Embryonic facial prominence (tissue), 1 donor: ENCODE measurements around the gene HPSE.
"Not testable (repeated sequence)": the region's sequence is repeated elsewhere in the genome, so short reads cannot be mapped to it uniquely, and the experiment has no call there.

ENCODE experiments used
- DNase-seq: peaks from one replicate; pipeline ENCODE4 v3.0.0-alpha.2; 2016; ENCODE audit errors: extremely low spot score

Gene HPSE

DNA sequence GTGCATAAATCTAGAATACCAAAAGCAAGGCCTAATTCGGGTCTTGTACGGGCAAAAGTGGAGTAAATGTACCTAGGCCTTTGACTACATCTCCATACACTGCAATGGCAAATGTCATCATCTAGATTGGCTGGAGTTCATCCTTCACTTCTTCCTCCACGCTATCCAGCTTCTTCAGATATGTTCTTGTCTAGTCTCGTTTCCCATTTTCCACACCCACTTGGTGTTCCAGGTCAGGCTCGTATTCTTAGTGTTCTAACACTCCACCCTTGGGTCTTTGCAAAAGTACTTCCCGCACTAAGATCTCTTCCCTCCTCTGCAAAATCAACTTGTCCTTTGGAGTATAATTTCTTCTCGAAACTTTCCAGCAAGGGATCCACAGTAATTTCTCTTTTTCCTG lies 51.5 kb downstream of the HPSE start:
- DNase-seq = no peak

DNA sequence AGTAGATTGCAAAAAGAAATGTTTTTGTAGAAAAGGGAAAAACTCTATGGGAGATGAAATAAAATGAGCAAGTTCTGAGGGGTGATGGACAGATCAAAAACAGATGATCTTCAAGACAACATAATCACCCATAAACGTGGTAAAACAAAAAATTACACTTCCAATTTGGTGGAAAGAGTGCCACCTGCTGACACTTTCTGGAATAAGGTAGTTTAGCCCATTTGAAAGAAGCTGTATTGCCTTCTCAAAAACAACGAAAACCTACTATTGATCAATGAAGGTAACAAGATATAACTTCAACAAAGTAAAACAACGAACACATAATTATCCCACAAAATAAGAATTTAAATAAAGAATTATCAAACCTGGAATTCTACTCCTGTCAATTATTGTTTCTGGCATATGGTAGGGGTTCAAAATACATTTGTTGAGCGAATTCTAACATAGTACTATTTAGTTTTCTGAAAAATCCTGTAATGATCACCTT lies 52.6 kb downstream of the HPSE start:
- no peak for DNase-seq

DNA sequence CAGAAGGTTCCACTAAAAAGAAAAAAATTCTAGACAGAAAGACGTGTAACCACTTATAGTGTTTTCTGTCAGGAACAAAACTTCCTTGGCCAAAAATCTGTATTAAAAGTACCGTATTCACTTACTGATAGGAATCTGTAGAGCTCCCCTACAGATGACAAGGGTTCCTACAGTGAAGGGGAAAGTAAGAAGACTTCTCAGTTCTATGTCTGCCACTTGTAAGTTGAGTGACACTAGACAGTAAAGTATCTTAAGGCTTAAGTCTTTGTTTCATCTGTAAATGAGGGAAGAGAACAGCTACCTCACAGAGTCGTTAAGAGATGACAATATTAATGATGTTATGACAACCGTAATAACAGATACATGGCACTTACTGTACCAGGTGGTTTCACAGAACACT lies 53.3 kb downstream of the HPSE start:
- no peak for DNase-seq

DNA sequence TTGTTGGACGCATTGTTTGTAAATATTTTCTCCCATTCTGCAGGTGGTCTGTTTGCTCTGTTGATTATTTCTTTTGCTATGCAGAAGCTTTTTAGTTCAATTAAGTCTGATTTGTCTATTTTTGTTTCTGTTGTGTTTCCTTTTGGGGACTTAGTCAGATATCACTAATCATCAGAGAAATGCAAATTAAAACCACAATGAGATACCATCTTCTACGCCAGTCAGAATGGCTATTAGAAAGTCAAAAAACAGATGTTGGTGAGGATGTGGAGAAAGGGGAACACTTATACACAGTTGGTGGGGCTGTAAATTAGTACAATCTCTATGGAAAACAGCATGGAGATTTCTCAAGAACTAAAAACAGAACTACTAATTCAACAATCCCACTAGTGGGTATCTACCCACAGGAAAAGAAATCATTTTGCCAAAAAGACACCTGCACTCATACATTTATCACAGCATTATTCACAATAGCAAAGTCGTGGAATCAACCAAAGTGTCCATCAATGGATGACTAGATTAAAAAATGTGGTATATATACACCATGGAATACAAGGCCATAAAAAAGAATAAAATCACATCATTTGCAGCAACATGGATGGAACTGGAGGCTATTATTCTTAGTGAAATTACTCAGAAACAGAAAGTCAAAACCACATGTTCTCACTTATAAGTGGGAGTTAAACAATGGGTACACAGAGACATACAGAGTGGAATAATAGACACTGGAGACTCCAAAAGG lies 58.2 kb downstream of the HPSE start:
- DNase-seq = no peak

DNA sequence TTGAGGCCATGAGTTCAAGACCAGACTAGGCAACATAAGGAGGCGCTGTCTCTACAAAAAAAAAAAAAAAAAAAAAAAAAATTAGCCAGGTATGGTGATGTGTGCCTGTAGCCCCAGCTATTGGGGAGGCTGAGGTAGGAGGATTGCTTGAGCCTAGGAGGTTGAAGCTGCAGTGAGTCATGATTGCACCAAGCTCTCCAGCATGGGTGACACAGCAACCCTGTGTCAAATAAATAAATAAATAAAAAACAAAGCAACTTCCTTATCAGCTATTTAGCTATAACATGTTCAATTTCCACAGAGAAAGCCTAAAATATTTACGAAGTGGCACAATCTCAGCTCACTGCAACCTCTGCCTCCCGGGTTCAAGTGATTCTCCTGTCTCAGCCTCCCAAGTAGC lies 60.7 kb downstream of the HPSE start:
- not testable (repeated sequence) for DNase-seq

DNA sequence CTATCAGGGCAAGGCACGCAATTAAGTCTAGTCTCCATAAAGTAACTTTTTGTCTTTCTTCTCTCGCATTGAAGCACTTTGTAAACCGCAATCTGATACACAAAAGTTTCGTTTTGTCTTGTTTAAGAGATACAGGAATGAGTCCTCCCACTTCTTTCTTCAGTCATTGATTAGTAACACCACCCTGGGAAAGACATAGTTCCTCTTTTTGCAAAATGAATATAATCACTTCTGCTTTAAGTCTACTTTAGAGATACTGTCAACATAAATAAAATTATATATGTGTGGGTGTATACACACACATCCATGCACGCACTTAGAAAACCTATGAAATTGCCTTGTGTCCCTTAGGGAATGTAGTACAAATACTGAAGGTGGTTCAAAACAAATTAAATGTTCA lies 61.7 kb downstream of the HPSE start:
- no peak for DNase-seq

DNA sequence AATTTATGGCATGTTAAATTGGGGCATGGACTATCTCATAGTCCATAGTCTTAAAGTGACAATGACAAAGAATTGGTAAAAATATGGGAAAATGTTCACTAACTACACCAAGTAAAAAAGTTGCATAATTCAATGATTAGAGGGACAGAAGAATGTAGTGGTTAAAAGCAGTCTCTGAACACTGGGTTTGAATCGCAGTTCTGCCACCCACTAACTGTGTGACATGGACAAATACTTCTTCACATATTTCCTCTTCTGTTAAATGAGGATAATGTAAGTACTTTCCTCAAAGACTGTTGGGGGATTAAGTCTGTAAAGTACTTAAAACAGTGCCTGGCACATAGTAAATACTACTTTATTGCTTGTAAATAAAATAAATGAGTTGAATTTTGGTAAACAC lies 65.4 kb downstream of the HPSE start:
- no peak for DNase-seq

DNA sequence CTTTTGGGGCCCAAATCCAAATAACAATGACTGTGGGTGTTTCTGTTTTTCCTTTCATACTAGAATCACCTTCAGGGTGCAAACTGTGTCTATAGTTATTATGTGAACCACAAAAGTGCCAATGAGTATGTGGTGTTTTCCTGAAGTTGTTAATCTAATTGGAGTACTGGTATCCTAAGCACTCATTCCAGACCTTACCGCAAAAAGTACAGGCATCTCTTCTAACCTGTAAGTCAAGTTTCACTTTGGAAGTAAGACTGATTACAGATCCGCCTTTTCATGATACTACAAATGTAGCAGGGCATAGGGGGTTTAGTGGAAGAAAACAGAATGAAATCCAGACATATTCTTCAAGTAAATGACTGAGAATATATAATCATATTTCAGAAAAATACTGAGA lies 66.2 kb downstream of the HPSE start:
- no peak for DNase-seq

DNA sequence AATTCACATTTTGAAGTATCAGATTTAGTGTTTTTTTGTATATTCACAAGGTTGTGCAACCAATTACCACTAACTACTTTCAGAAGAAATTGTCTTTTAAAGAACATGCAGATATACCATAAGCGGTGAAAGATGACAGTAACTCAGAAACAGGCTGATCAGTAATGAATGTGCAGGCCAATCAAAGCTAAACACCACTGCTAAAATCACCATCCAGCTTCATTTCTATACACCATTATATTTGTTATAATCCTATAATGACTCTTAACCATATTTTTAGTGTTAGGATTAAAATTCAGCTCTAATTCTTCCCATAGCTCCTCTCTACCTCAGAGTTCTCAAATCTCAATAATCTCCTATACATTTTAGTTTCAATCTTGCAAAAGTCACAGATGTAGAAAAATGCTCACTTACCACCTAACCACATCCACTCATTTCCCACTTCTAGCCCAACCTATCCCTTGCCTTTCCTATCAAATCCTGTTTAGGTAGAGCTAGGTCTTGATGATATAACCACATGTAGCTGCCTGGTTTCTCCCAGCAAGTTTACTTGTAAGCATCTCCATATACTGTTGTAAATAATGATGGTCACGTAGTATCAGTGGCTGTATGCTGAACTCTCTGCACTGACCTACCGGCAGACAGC lies 66.7 kb downstream of the HPSE start:
- no peak for DNase-seq

DNA sequence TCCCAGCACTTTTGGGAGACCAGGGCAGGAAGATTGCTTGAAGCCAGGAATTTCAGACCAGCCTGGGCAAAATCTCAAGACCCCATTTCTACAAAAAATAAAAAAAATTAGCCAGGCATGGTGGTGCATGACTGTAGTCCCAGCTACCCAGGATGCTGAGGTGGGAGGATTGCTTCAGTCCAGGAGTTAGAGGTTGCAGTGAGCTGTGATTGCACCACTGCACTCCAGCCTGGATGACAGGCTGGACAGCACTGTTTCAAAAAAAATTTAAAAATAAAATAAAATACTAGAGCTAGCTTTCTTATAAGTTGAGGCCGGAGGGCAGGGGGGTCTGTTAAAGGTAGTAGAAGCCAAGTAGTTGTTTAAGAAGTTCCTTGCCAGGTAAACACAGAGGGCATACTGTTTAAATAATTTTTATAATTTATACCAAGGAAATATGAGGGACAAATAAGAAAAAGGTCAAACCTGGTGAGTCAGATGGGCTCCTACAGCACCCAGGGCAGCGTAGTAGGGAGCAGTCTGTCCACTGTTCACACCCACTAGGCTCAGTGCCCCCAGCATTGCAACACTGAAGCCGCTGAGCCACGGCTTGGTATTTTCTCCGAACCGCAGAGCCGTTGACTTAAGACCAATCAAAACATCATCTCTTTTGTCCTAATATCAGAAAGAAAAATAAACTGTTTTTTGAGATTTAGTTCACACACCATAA lies 67.4 kb downstream of the HPSE start:
- DNase-seq = no peak

DNA sequence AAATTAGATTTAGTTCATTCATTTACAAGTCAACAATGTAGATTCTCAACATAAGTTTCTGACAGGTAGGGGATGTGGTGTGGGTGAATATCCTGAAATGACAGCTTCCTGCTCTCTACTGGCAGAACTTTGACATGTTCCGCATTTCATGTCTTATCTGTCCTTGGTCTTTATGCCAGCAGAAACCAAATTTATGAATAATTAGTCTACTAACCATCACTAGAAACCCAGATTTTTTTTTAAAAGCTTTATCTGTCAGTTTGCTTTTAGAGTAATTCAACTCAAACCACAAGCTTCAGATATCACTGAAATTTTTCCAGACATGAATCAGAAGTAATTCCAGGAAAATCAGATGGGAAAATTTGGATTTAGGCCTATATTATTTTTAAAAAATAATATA lies 68.0 kb downstream of the HPSE start:
- DNase-seq = no peak

DNA sequence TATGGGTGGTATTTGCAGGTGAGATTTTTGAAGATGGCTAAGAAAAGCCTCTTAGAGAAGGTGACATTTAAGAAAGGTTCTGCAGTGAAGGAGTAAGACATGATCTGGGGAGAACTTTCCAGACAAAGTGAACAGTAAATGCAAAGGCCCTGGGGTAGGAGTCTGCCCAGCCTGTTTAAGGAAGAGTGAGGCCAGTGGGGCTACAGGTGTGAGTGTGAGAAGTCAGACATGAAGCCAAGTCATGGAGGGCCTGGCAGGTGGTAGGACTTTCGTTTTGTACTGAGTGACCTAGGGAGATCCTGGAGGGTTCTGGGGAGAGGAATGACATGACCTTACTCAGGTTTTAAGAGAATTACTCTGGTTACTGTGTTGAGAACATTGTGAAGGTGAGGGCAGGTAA lies 71.5 kb downstream of the HPSE start:
- DNase-seq = no peak

DNA sequence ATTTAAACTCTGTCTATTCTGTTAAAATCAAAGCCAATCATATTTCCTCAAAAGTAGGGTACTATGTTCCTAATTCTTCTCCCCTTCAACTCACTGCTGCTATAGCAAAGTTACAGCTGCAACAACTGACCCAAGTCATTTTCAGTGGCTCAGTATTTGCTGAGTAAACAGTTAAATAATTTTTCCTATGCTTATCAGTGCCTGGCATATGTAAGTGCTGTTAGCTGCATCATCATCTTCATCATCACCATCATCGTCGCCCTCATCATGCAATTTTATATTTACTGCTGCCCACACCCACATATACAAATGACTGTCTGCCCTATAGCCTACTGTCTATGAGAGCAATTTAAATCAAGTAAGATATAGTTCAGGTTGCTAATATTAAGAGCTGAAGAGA lies 72.0 kb downstream of the HPSE start:
- no peak for DNase-seq

DNA sequence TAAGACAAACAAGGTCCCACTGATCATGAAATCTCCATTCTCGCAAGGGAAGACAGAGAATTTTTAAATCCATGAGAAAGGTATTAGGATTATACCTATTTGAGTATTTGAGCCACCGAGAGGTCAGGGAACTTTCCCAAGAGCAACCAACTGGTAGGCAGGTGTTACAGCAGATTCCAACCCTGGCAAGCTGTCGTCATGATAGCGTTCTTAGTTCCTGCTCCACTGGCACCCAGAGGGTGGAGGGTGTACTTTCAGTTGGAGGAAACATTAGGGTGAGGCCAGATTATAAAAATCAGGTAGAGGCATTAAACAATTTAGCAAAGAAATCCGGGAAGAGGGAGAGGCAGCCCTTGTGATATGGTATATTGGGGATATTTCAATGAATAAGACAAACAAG lies 73.3 kb downstream of the HPSE start:
- DNase-seq = no peak

DNA sequence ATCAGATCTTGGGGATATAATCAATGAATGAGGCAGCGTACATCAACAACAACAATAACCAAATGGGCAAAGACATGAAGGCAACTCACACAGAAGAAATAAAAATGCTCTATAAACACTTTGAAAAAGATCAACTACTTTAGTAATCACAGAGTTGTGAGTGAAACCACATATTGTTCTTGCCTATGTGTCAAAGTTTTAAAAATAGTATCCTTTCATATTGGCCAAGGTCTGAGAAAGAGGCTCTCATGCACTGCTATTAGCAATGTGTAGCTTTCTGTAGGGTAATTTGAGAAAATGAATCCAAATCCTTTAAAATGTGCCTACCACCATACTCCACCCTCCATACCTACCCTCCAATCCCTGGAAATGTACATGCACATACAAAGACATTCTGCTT lies 75.1 kb downstream of the HPSE start:
- no peak for DNase-seq

DNA sequence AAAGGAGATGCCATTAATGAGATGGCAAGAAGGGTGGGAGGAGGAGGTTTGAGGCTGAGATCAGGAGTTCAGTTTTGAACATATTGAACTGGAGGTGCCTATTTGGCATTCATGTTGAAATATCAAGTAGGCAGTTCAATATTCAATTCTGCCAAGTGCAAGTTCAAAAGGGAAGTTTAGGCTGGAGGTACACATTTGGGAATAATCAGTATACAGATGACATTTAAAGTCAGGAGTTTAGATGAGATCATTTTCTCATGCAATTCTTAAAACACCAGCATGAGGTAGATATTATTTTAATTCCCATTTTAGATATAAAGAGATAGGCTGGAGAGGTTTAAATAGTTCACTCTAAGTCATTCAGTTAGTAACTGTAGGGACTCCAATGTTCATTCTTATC lies 76.2 kb downstream of the HPSE start:
- no peak for DNase-seq

DNA sequence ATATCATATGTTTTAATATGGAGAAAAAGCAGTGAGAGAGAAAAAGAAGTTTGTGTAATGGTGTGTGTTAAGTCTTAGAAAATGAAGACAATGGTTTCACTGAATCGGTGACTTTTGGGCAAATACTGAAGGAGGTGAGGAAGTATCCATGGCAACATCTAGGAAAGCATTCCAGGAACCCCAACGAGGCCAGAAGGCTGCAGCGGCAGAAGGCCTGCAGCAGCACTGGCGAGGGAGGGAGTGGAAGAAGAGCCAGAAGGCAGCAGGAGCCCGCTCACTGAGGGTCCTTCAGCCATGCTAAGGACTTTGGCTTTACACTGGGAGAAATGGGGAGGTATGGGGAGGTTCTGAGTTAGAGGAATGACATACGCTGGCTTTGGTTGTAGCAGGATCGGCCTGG lies 76.8 kb downstream of the HPSE start:
- no peak for DNase-seq

DNA sequence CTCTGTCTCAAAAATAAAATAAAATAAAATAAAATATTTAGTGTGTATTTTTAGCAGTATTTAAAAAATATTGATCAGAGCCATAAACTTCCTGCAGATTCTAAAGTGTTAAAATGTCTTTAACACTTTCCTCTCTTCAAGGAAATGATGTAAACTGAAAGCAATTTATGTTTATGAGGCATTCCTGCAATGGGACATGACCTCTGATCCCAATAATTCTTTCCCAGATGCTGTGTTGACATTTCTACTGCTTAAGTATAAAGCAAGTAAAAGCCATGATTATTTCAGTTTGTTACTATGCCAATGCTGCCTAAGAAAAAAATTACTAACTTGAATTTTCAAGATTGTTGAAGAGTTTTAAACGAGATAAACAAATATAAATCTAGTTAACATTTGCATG lies 79.1 kb downstream of the HPSE start:
- DNase-seq = no peak

DNA sequence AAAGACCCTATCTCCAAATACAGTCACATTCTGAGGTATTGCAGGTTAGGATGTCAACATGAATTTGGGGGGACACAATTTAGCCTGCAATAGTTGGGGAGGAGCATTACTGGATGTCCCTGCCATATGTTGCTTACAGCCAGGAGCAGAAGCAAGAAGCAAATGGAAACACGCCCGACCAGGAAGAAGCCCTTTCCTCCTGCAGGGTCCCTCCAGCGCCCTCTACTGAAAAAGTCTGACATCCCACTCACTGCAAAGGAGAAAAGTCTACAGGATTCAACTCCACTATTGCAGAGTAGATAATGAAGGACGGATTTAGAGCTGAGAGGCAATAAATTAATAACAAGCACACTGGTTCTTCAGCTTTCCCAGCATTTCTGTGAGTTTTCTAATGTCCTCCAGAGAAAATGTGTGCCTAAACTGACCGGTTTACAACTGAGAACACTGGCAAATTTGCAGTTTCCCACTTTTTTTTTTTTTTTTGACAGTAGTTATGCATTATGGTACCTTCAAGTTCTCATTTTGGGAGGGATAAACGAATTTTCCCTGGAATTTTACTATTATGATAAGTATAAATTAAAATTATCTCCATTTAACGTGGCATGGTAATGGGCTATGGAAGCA lies 81.8 kb downstream of the HPSE start:
- no peak for DNase-seq

DNA sequence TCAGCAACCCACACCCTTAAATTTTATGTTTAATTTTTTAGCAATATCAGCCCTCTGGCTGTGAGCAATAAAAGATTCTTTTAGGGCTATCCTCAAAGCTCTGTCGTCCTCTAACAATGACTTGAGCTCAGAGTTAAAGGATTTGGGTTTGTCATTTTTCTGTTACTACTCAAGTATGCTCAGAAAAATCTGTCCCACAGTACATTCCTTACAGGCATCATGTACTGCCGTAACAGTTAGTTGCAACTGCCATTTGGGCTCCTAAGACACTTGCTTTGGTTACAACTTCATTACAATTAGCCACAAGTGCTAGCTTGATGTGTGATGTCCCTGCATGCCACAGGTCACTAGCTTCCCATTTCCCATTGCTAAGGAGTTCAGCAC lies 83.2 kb downstream of the HPSE start:
- no peak for DNase-seq

DNA sequence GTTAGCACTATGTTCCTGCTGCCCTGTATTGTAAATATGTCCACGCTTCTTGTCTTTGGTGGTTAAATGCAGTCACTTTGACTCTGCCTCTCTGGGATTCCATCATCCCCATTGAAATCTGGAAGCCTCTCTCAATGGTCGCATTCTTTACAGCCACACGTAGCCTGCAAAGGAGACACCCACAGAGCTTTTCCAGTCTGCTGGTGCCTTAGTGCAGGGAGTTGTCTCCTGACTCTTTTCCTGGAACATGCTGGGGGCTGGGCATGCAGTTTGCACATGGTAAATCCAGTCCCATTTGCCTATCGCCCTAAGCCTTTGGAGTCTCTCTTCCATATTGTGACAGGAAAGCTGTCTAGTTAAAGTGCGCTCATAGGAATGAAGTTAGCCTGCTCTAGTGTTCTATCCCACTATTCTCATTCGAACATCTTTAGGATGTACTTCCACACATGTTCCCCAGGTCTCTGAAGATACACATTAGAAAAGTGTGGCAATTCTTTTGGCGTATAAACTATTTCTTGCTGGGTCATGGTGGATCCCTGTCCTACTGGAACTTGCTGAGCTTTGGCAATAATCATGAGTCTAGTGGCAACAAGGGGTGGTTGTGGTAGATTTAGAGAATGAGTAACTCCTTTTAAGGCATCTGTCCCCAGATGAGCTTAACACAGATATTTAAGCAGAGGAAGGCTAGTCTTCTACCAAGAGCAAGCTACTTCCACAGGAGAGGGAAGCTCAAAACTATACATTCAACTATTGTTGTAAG lies 83.8 kb downstream of the HPSE start:
- no peak for DNase-seq

DNA sequence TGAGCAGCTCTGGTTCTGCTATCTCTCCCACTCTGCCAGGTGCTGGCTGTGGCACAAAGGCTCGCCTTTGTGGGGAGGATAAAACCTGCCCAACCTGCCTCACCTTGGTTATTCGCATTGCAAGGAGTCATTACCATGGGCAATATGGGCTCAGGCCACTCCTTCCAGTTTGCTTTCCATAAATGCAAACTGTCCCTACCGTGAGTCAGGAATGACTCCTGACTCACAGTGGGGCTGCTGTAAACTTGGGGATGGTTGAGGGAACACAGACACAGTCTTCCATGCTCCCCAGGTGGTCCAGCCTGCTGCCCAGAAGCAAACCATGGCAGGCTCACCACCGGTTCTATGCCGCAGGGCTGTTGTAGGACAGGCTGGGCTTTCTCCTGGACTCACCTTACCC lies 86.2 kb downstream of the HPSE start:
- DNase-seq = no peak
